Measurements from ENCODE around the gene MAPK8IP2.

- TF ChIP-seq CTCF (conservative IDR thresholded peaks at IDR 0.05; ENCODE audit: low read depth, low read length) (no peak), EZH2 (IDR thresholded peaks at IDR 0.05; ENCODE audit: borderline replicate concordance, low read depth, low read length, poor library complexity, severe bottlenecking) (no peak)
Measured at GRCh38 chr22:50577697-50577986, 23.0 kb upstream of the MAPK8IP2 start.
